HL-60 (cell line): ENCODE results near the gene DUS1L.
A peak's percentile ranks its signal among the peaks of the same experiment; 100 is the strongest.

Experiments
- DNase-seq, 2 experiments: peaks; one replicate each; pipeline ENCODE4 v3.0.0-alpha.2; 2010 to 2020; ENCODE audit warnings: low read depth in 1 of 2, low spot score in 1 of 2
- H3K27ac ChIP-seq: fragments of 250-450 bp; sonication (Bioruptor Pico); replicated peaks from 2 replicates; pipeline ENCODE4 v1.5.1; 2020; ENCODE audit warnings: mild to moderate bottlenecking, moderate library complexity
- H3K27me3 ChIP-seq: fragments of 250-450 bp; sonication (Bioruptor Pico); 2 replicates; pipeline ENCODE4 v1.5.1; 2021; ENCODE audit warnings: mild to moderate bottlenecking, moderate library complexity; ENCODE audit not compliant: insufficient read depth, poor library complexity, severe bottlenecking
- H3K4me3 ChIP-seq: replicated peaks from 2 replicates; pipeline ENCODE4 v1.5.1; 2011; ENCODE audit warnings: mild to moderate bottlenecking, control low read depth, low read length; ENCODE audit not compliant: insufficient read depth
- CTCF ChIP-seq: IDR thresholded peaks from one replicate; pipeline ENCODE4 v1.5.1; 2011; ENCODE audit warnings: low read length, control low read depth, inconsistent platforms; ENCODE audit not compliant: insufficient read depth
- GABPA ChIP-seq: IDR thresholded peaks from 2 replicates; pipeline ENCODE4 v1.6.1; 2012; ENCODE audit warnings: low read depth
- POLR2AphosphoS5 ChIP-seq: IDR thresholded peaks from 2 replicates; pipeline ENCODE4 v1.6.1; 2012; ENCODE audit warnings: low read depth
- REST ChIP-seq: IDR thresholded peaks from 2 replicates; pipeline ENCODE4 v1.6.1; 2012; ENCODE audit warnings: low read depth; ENCODE audit not compliant: insufficient replicate concordance
- SPI1 ChIP-seq: IDR thresholded peaks from 2 replicates; pipeline ENCODE4 v1.6.1; 2012; ENCODE audit warnings: low read depth, mild to moderate bottlenecking, borderline replicate concordance

The DUS1L gene

GRCh38 chr17:82029990-82030469 lies 35.6 kb downstream of the DUS1L start:
- 0 out of 2 replicates have a peak overlapping the region, but pooled peaks have one; percentile 56 for H3K4me3 ChIP-seq
- no peak for DNase-seq

GRCh38 chr17:82029391-82029790 lies 36.2 kb downstream of the DUS1L start:
- no peak for DNase-seq
- Histone ChIP-seq H3K27ac (no peak overlapping the region), H3K27me3 (no peaks in the 10 kb centered on the region), H3K4me3 (no peak overlapping the region)
- no peak for TF ChIP-seq POLR2AphosphoS5
- TF ChIP-seq CTCF: no peak
- no peak for TF ChIP-seq REST
- TF ChIP-seq GABPA: no peak
- no peak for TF ChIP-seq SPI1

More at GRCh38 chr17:82029990-82030469, 35.6 kb downstream of the DUS1L start:
- no peak overlapping the region for H3K27ac ChIP-seq
- no peak for TF ChIP-seq SPI1
- TF ChIP-seq GABPA: no peak
- TF ChIP-seq CTCF: no peak
- no peak for TF ChIP-seq REST
- no peak for TF ChIP-seq POLR2AphosphoS5
- no peaks in the 10 kb centered on the region for H3K27me3 ChIP-seq

GRCh38 chr17:82028966-82029365 lies 36.6 kb downstream of the DUS1L start:
- H3K27me3 ChIP-seq: no peaks in the 10 kb centered on the region
- TF ChIP-seq GABPA: no peak
- no peak for TF ChIP-seq REST
- no peak for TF ChIP-seq CTCF
- no peak for TF ChIP-seq POLR2AphosphoS5
- TF ChIP-seq SPI1: no peak
- H3K27ac ChIP-seq: no peak overlapping the region
- DNase-seq: no peak
- H3K4me3 ChIP-seq: no peak overlapping the region
